Measurements from ENCODE around the gene CCDC14. TPM values are rescaled to one million over a fixed set of nuclear protein-coding genes. Genes with fewer than 3 reads are reported as not detected.

Gene CCDC14
- total and polyA plus RNA-seq, 4 experiments from 2014 or later = 6.3 to 47.0 (median 26.9) TPM

GRCh38 chr3:123883701-123884202, 77.3 kb downstream of the CCDC14 start:
- H3K4me3 Mint-ChIP-seq = peak overlapping the region; percentile 10 to 78 (median 43)
- Histone ChIP-seq H3K36me3 (ENCODE audit: insufficient read depth, low read length) (no peaks in the 10 kb centered on the region), H3K27ac (ENCODE audit: low read depth, low read length) (no peak overlapping the region), H3K27me3 (ENCODE audit: insufficient read depth, low read length) (peaks cover 6% of the 10 kb centered on the region), H3K9me3 (ENCODE audit: control insufficient read depth in 1 of 2, low read length in 2 of 2) (no peaks in the 10 kb centered on the region), H3K4me1 (ENCODE audit: insufficient read depth, low read length) (peaks cover 8% of the 10 kb centered on the region), H3K4me3 (ENCODE audit: low read length in 2 of 2) (no peak overlapping the region)
- intact Hi-C loops (cut with micrococcal nuclease) = no loop called here
- H3K27ac Mint-ChIP-seq = no peak overlapping the region
- peaks cover 47 to 50% of the 10 kb centered on the region in 2 donors for H3K27me3 Mint-ChIP-seq
- peaks cover 0 to 5% (median under 1%) of the 10 kb centered on the region in 8 donors for H3K9me3 Mint-ChIP-seq
- DNase-seq = no peak
- ChIA-PET CTCF (ENCODE audit: partially characterized antibody) (no interaction called here), POLR2A (ENCODE audit: partially characterized antibody) (no interaction called here)
- peaks cover 6 to 18% (median 10%) of the 10 kb centered on the region in 4 donors for H3K4me1 Mint-ChIP-seq
- no peaks in the 10 kb centered on the region for H3K36me3 Mint-ChIP-seq

DNA sequence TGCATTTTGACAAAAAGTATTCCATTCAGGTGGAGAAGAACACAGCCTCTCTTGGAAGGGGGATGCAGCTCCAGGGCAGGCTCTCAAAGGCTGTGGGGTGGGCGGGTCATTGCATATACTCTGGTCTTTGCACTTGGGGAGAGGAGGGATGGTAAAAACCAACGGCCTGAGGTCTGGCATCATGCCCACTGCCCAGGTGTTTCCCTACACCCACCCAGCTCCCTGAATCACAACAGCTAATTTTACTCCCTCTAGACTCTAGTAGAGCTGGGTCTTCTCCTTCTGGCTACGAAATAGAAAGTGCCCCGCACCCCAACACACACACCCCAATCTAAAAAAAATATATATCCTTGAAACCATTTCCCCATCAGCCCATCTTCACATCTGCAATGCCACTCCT, 77.9 kb downstream of the CCDC14 start:
- Mint-ChIP-seq H3K4me1 (peaks cover 6 to 18% (median 10%) of the 10 kb centered on the region in 4 donors), H3K36me3 (no peaks in the 10 kb centered on the region), H3K27ac (no peak overlapping the region), H3K27me3 (peaks cover 43 to 45% of the 10 kb centered on the region in 2 donors), H3K4me3 (peak overlapping the region in 6 of 8 donors; percentile 21 to 78 (median 40)), H3K9me3 (peaks cover 0 to 5% (median 0%) of the 10 kb centered on the region in 8 donors)
- H3K36me3 ChIP-seq (ENCODE audit: insufficient read depth, low read length) = no peaks in the 10 kb centered on the region
- no peak for DNase-seq
- no peaks in the 10 kb centered on the region for H3K9me3 ChIP-seq (ENCODE audit: control insufficient read depth in 1 of 2, low read length in 2 of 2)
- ChIA-PET POLR2A (ENCODE audit: partially characterized antibody) (no interaction called here), CTCF (ENCODE audit: partially characterized antibody) (no interaction called here)
- intact Hi-C loops (cut with micrococcal nuclease) = no loop called here
- H3K4me3 ChIP-seq (ENCODE audit: low read length in 2 of 2) = no peak overlapping the region
- no peak overlapping the region for H3K27ac ChIP-seq (ENCODE audit: low read depth, low read length)
- H3K27me3 ChIP-seq (ENCODE audit: insufficient read depth, low read length) = peaks cover 6% of the 10 kb centered on the region
- peaks cover 8% of the 10 kb centered on the region for H3K4me1 ChIP-seq (ENCODE audit: insufficient read depth, low read length)

DNA sequence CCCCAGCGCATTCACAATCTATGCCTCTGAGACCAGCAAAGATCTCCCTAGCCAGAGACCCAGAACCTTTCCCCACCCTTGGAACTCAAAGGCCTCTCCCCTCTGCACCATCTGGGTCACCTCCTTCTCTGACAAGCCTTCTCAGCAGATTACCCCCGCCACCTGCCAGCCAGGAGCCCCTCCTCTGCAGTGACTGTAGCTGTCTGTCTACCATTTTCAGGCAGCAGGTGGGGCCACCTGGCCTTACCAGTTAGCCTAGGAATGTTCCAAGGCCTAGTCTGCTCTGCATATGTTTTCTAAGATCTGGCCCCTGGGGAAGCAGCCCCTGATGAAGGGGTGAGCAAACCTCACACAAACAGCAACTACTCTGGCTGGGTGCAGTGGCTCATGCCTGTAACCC, 79.3 kb downstream of the CCDC14 start:
- Mint-ChIP-seq H3K27ac (no peak overlapping the region), H3K9me3 (peaks cover 0 to 5% (median 0%) of the 10 kb centered on the region in 8 donors), H3K27me3 (peaks cover 39 to 44% of the 10 kb centered on the region in 2 donors), H3K36me3 (no peaks in the 10 kb centered on the region), H3K4me3 (no peak overlapping the region), H3K4me1 (peaks cover 6 to 18% (median 10%) of the 10 kb centered on the region in 4 donors)
- intact Hi-C loops (cut with micrococcal nuclease) = no loop called here
- CTCF ChIA-PET (ENCODE audit: partially characterized antibody) = no interaction called here
- Histone ChIP-seq H3K36me3 (ENCODE audit: insufficient read depth, low read length) (no peaks in the 10 kb centered on the region), H3K27ac (ENCODE audit: low read depth, low read length) (no peak overlapping the region), H3K9me3 (ENCODE audit: control insufficient read depth in 1 of 2, low read length in 2 of 2) (no peaks in the 10 kb centered on the region), H3K4me3 (ENCODE audit: low read length in 2 of 2) (no peak overlapping the region), H3K4me1 (ENCODE audit: insufficient read depth, low read length) (peaks cover 8% of the 10 kb centered on the region), H3K27me3 (ENCODE audit: insufficient read depth, low read length) (peaks cover 6% of the 10 kb centered on the region)
- no peak for DNase-seq
- POLR2A ChIA-PET (ENCODE audit: partially characterized antibody) = no interaction called here

DNA sequence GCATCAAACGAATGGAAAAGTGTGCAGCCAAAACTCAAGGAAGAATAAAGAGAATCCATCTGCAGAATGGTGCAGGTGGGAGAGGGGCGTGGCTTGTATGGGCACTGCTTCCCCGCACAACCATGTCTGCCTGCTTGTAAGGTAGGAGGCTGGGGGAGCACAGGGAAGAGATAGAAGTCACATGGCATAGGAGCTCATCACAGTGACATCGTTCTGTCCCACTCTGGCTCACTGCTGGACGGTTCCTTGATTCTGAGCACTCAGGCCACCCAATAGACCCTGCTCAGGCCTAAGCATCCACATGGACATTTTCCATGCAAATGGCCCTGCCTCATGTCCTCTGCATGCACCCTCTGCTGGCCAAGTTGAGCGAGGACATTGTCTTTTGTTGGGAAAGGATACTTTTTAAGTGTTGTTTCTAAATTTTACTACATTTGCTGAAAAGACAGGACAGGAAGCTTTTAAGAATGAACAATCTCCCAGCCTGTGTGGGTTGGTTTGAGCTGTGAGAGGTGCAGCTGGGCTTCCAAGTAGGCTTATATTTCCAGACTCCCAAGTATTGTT, 79.9 kb downstream of the CCDC14 start:
- Histone ChIP-seq H3K36me3 (ENCODE audit: insufficient read depth, low read length) (no peaks in the 10 kb centered on the region), H3K27me3 (ENCODE audit: insufficient read depth, low read length) (peaks cover 6% of the 10 kb centered on the region), H3K4me1 (ENCODE audit: insufficient read depth, low read length) (peaks cover 8% of the 10 kb centered on the region), H3K9me3 (ENCODE audit: control insufficient read depth in 1 of 2, low read length in 2 of 2) (no peaks in the 10 kb centered on the region), H3K4me3 (ENCODE audit: low read length in 2 of 2) (no peak overlapping the region), H3K27ac (ENCODE audit: low read depth, low read length) (no peak overlapping the region)
- intact Hi-C loops (cut with micrococcal nuclease) = no loop called here
- POLR2A ChIA-PET (ENCODE audit: partially characterized antibody) = no interaction called here
- Mint-ChIP-seq H3K9me3 (peaks cover 0 to 4% (median 0%) of the 10 kb centered on the region in 8 donors), H3K4me3 (no peak overlapping the region), H3K27me3 (peaks cover 37 to 39% of the 10 kb centered on the region in 2 donors), H3K36me3 (no peaks in the 10 kb centered on the region), H3K27ac (no peak overlapping the region), H3K4me1 (peaks cover 6 to 18% (median 10%) of the 10 kb centered on the region in 4 donors)
- CTCF ChIA-PET (ENCODE audit: partially characterized antibody) = no interaction called here
- no peak for DNase-seq

DNA sequence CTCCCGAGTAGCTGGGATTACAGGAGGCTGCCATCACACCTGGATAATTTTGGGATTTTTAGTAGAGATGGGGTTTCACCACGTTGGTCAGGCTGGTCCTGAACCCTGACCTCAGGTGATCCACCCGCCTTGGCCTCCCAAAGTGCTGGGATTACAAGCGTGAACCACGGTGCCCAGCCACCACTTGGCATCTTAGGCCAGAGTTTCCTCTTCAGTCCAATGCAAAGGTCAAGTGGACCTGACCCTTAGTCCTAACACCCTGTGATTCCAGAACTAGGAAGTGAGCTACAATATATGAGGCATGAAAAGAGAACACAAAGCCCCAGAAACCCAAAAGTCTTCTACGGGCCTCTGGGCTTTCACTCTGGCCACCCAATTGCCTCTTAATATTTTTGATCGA, 82.2 kb downstream of the CCDC14 start:
- H3K9me3 Mint-ChIP-seq = peaks cover 0 to 3% (median 0%) of the 10 kb centered on the region in 8 donors
- Histone ChIP-seq H3K4me1 (ENCODE audit: insufficient read depth, low read length) (peaks cover 7% of the 10 kb centered on the region), H3K27ac (ENCODE audit: low read depth, low read length) (no peak overlapping the region), H3K4me3 (ENCODE audit: low read length in 2 of 2) (no peak overlapping the region), H3K9me3 (ENCODE audit: control insufficient read depth in 1 of 2, low read length in 2 of 2) (no peaks in the 10 kb centered on the region), H3K27me3 (ENCODE audit: insufficient read depth, low read length) (peaks cover 6% of the 10 kb centered on the region), H3K36me3 (ENCODE audit: insufficient read depth, low read length) (no peaks in the 10 kb centered on the region)
- H3K4me1 Mint-ChIP-seq = peaks cover 3 to 14% (median 6%) of the 10 kb centered on the region in 4 donors
- no peak overlapping the region for H3K4me3 Mint-ChIP-seq
- no peaks in the 10 kb centered on the region for H3K36me3 Mint-ChIP-seq
- no peak overlapping the region for H3K27ac Mint-ChIP-seq
- POLR2A ChIA-PET (ENCODE audit: partially characterized antibody) = no interaction called here
- DNase-seq = no peak
- CTCF ChIA-PET (ENCODE audit: partially characterized antibody) = no interaction called here
- intact Hi-C loops (cut with micrococcal nuclease) = no loop called here
- H3K27me3 Mint-ChIP-seq = peaks cover 28% of the 10 kb centered on the region in 2 donors

DNA sequence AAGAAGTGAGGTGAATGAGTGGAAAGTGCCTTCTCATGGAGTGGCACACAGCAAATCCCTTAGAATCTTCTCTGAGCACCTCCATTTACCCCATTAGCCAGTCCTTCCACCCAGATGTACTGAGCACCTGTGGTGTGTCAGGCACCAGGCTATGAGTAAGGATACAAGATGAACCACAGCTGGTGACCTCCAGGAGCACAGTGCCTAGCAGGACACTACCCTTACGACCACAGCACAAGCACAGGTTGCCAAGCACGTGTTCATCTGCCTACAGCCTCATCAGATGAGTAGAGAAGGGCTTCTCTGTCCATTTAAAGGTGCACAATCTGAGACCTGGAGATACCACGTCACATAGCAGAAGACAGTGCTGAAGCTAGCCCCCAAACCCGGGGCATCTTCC, 83.1 kb downstream of the CCDC14 start:
- H3K27me3 Mint-ChIP-seq = peaks cover 23% of the 10 kb centered on the region in 2 donors
- H3K9me3 Mint-ChIP-seq = no peaks in the 10 kb centered on the region
- peaks cover 0 to 5% (median under 1%) of the 10 kb centered on the region in 4 donors for H3K4me1 Mint-ChIP-seq
- H3K36me3 Mint-ChIP-seq = no peaks in the 10 kb centered on the region
- Histone ChIP-seq H3K36me3 (ENCODE audit: insufficient read depth, low read length) (no peaks in the 10 kb centered on the region), H3K27me3 (ENCODE audit: insufficient read depth, low read length) (no peaks in the 10 kb centered on the region), H3K4me3 (ENCODE audit: low read length in 2 of 2) (no peak overlapping the region), H3K4me1 (ENCODE audit: insufficient read depth, low read length) (no peaks in the 10 kb centered on the region), H3K27ac (ENCODE audit: low read depth, low read length) (no peak overlapping the region), H3K9me3 (ENCODE audit: control insufficient read depth in 1 of 2, low read length in 2 of 2) (no peaks in the 10 kb centered on the region)
- DNase-seq = no peak
- ChIA-PET CTCF (ENCODE audit: partially characterized antibody) (no interaction called here), POLR2A (ENCODE audit: partially characterized antibody) (no interaction called here)
- H3K4me3 Mint-ChIP-seq = no peak overlapping the region
- no peak overlapping the region for H3K27ac Mint-ChIP-seq
- intact Hi-C loops (cut with micrococcal nuclease) = no loop called here

- Mint-ChIP-seq H3K9me3 (no peaks in the 10 kb centered on the region), H3K27ac (no peak overlapping the region), H3K4me1 (peaks cover 0 to under 1% (median 0%) of the 10 kb centered on the region in 4 donors), H3K4me3 (no peak overlapping the region), H3K27me3 (peaks cover 19 to 20% of the 10 kb centered on the region in 2 donors), H3K36me3 (no peaks in the 10 kb centered on the region)
- CTCF ChIA-PET (ENCODE audit: partially characterized antibody) = no interaction called here
- no peaks in the 10 kb centered on the region for H3K4me1 ChIP-seq (ENCODE audit: insufficient read depth, low read length)
- POLR2A ChIA-PET (ENCODE audit: partially characterized antibody) = no interaction called here
- no peak overlapping the region for H3K27ac ChIP-seq (ENCODE audit: low read depth, low read length)
- no peaks in the 10 kb centered on the region for H3K27me3 ChIP-seq (ENCODE audit: insufficient read depth, low read length)
- H3K9me3 ChIP-seq (ENCODE audit: control insufficient read depth in 1 of 2, low read length in 2 of 2) = no peaks in the 10 kb centered on the region
- intact Hi-C loops (cut with micrococcal nuclease) = no loop called here
- H3K4me3 ChIP-seq (ENCODE audit: low read length in 2 of 2) = no peak overlapping the region
- no peak for DNase-seq
- no peaks in the 10 kb centered on the region for H3K36me3 ChIP-seq (ENCODE audit: insufficient read depth, low read length)
Observed at GRCh38 chr3:123877466-123877865, 83.6 kb downstream of the CCDC14 start.
